ENCODE data around the gene GREB1. TPM values are rescaled to one million over a fixed set of nuclear protein-coding genes. Genes with fewer than 3 reads are reported as not detected.

Gene GREB1
- total RNA-seq, 1 experiment from 2014 or later = 0.37 TPM

GRCh38 chr2:11679016-11679415, 145.2 kb downstream of the GREB1 start:
- no TSS peak for BruUV-seq (replicated peaks)
- no peak overlapping the region for H3K27ac ChIP-seq
- intact Hi-C loops (cut with micrococcal nuclease; ENCODE audit: unreplicated experiment) = no loop called here
- no peak overlapping the region for H2AFZ ChIP-seq
- no peaks in the 10 kb centered on the region for H4K20me1 ChIP-seq (ENCODE audit: insufficient read depth)
- H3K4me3 ChIP-seq = no peak overlapping the region
- CTCF ChIA-PET = no interaction called here
- H3K4me2 ChIP-seq = no peak overlapping the region
- H3K27me3 ChIP-seq (ENCODE audit: insufficient read depth, low read depth) = 0 out of 2 replicates have a peak, but pooled peaks cover 4% of the 10 kb centered on the region
- H3K79me2 ChIP-seq (ENCODE audit: low read depth) = no peaks in the 10 kb centered on the region
- no peaks in the 10 kb centered on the region for H3K9me2 ChIP-seq (ENCODE audit: insufficient read depth)
- no peak for DNase-seq
- POLR2A ChIA-PET (ENCODE audit: unreplicated experiment) = no interaction called here
- peaks cover 27% of the 10 kb centered on the region for H3K4me1 ChIP-seq (replicated peaks; ENCODE audit: insufficient read depth)
- peaks cover 15% of the 10 kb centered on the region for H3F3A ChIP-seq (ENCODE audit: insufficient read depth, low read depth)
- TF ChIP-seq EZH2 (IDR thresholded peaks at IDR 0.05; ENCODE audit: low read depth) = no peak
- TF ChIP-seq, protein P1, sequence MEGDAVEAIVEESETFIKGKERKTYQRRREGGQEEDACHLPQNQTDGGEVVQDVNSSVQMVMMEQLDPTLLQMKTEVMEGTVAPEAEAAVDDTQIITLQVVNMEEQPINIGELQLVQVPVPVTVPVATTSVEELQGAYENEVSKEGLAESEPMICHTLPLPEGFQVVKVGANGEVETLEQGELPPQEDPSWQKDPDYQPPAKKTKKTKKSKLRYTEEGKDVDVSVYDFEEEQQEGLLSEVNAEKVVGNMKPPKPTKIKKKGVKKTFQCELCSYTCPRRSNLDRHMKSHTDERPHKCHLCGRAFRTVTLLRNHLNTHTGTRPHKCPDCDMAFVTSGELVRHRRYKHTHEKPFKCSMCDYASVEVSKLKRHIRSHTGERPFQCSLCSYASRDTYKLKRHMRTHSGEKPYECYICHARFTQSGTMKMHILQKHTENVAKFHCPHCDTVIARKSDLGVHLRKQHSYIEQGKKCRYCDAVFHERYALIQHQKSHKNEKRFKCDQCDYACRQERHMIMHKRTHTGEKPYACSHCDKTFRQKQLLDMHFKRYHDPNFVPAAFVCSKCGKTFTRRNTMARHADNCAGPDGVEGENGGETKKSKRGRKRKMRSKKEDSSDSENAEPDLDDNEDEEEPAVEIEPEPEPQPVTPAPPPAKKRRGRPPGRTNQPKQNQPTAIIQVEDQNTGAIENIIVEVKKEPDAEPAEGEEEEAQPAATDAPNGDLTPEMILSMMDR (conservative IDR thresholded peaks at IDR 0.05) = no peak
- 0 out of 2 replicates have a peak, but pooled peaks cover 4% of the 10 kb centered on the region for H3K9me3 ChIP-seq (ENCODE audit: insufficient read depth, low read depth)
- H3K36me3 ChIP-seq (ENCODE audit: low read depth) = no peaks in the 10 kb centered on the region

DNA sequence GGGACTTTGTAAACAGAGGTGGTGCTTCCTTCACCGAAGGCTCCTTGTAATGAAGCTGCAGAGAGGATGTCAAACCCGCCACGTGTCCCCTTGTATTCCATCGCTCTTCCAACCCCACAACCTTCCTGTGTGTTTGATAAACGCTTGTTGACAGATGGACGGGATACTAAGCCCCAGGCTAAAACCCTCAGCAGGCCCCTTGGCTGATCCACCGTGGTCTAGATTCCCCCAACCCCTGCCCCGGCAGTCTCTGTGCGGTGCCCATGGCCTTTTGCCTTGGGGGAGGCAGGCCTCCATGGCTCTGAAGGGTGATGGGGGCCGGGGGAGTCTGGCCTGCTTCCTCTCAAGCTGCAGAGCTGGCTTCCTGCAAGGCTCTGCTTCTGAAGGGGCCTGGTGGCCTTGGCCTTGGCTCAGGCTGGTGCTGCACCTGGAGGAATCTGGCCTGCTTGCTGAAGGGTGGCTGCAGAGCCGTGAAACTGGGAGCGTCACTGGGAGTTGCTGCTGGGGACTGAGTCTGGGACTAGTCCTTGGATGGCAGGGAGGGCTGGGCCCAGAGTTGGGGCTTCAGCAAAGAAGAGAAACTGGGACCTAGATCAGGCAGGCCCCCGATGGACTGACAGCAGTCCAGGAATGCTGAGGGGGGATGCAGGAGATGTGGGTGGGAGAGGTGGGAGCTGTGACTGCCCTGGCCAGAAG, 145.8 kb downstream of the GREB1 start:
- no peaks in the 10 kb centered on the region for H3K9me2 ChIP-seq (ENCODE audit: insufficient read depth)
- H3K27me3 ChIP-seq (ENCODE audit: insufficient read depth, low read depth) = 0 out of 2 replicates have a peak, but pooled peaks cover 4% of the 10 kb centered on the region
- no peak overlapping the region for H3K27ac ChIP-seq
- intact Hi-C loops (cut with micrococcal nuclease; ENCODE audit: unreplicated experiment) = no loop called here
- H3K79me2 ChIP-seq (ENCODE audit: low read depth) = no peaks in the 10 kb centered on the region
- TF ChIP-seq, protein P1 (conservative IDR thresholded peaks at IDR 0.05) = no peak
- no peak for TF ChIP-seq EZH2 (IDR thresholded peaks at IDR 0.05; ENCODE audit: low read depth)
- H3K4me3 ChIP-seq = no peak overlapping the region
- no peak for DNase-seq
- H3K4me1 ChIP-seq (replicated peaks; ENCODE audit: insufficient read depth) = peaks cover 27% of the 10 kb centered on the region
- CTCF ChIA-PET = interaction anchor here (0.6 kb wide), 1 partner anchor 399 kb away, joined by 3 read pairs; no protein-coding TSS in a partner anchor
- peak overlapping the region; percentile 49; the same call in 1 of the 2 replicates for H3K4me2 ChIP-seq
- no peaks in the 10 kb centered on the region for H3K9me3 ChIP-seq (ENCODE audit: insufficient read depth, low read depth)
- H3F3A ChIP-seq (ENCODE audit: insufficient read depth, low read depth) = peaks cover 15% of the 10 kb centered on the region
- POLR2A ChIA-PET (ENCODE audit: unreplicated experiment) = no interaction called here
- BruUV-seq (replicated peaks) = no TSS peak
- no peaks in the 10 kb centered on the region for H3K36me3 ChIP-seq (ENCODE audit: low read depth)
- no peaks in the 10 kb centered on the region for H4K20me1 ChIP-seq (ENCODE audit: insufficient read depth)
- no peak overlapping the region for H2AFZ ChIP-seq

GRCh38 chr2:11680182-11680900, 146.5 kb downstream of the GREB1 start:
- intact Hi-C loops (cut with micrococcal nuclease; ENCODE audit: unreplicated experiment) = no loop called here
- no peaks in the 10 kb centered on the region for H3K36me3 ChIP-seq (ENCODE audit: low read depth)
- BruUV-seq (replicated peaks) = no TSS peak
- H3K79me2 ChIP-seq (ENCODE audit: low read depth) = no peaks in the 10 kb centered on the region
- CTCF ChIA-PET = interaction anchor here (0.6 to 1.0 kb wide), 4 partner anchors 22 to 548 kb away, joined by 3 to 4 read pairs (median 3); no protein-coding TSS in a partner anchor
- DNase-seq = peak in 1 of 2 experiments; percentile 72
- H3K9me2 ChIP-seq (ENCODE audit: insufficient read depth) = no peaks in the 10 kb centered on the region
- peak overlapping the region; percentile 49 for H3K4me2 ChIP-seq
- no peaks in the 10 kb centered on the region for H3K9me3 ChIP-seq (ENCODE audit: insufficient read depth, low read depth)
- 0 out of 2 replicates have a peak, but pooled peaks cover 4% of the 10 kb centered on the region for H3K27me3 ChIP-seq (ENCODE audit: insufficient read depth, low read depth)
- H2AFZ ChIP-seq = no peak overlapping the region
- no peak overlapping the region for H3K4me3 ChIP-seq
- POLR2A ChIA-PET (ENCODE audit: unreplicated experiment) = no interaction called here
- TF ChIP-seq, protein P1 (conservative IDR thresholded peaks at IDR 0.05) = no peak
- no peak for TF ChIP-seq EZH2 (IDR thresholded peaks at IDR 0.05; ENCODE audit: low read depth)
- peaks cover 27% of the 10 kb centered on the region for H3K4me1 ChIP-seq (replicated peaks; ENCODE audit: insufficient read depth)
- H3F3A ChIP-seq (ENCODE audit: insufficient read depth, low read depth) = peaks cover 14% of the 10 kb centered on the region
- H4K20me1 ChIP-seq (ENCODE audit: insufficient read depth) = no peaks in the 10 kb centered on the region
- H3K27ac ChIP-seq = no peak overlapping the region
